ENCODE results near the gene AP2B1.

The AP2B1 gene

GRCh38 chr17:35774499-35774898 lies 187.4 kb downstream of the AP2B1 start:
- TF ChIP-seq CTCF (IDR thresholded peaks at IDR 0.05; ENCODE audit: low read depth, low read length, missing control alignments): no peak
- no peak for DNase-seq (ENCODE audit: extremely low read depth, low read depth)
- no peak overlapping the region for H3K4me3 ChIP-seq (replicated peaks; ENCODE audit: low read depth, low read length)

GRCh38 chr17:35775039-35775438 lies 187.9 kb downstream of the AP2B1 start:
- DNase-seq (ENCODE audit: extremely low read depth, low read depth): no peak
- H3K4me3 ChIP-seq (replicated peaks; ENCODE audit: low read depth, low read length): no peak overlapping the region
- TF ChIP-seq CTCF (IDR thresholded peaks at IDR 0.05; ENCODE audit: low read depth, low read length, missing control alignments): no peak

- H3K4me3 ChIP-seq (replicated peaks; ENCODE audit: low read depth, low read length): no peak overlapping the region
- TF ChIP-seq CTCF (IDR thresholded peaks at IDR 0.05; ENCODE audit: low read depth, low read length, missing control alignments): no peak
- DNase-seq (ENCODE audit: extremely low read depth, low read depth): no peak
These were observed 188.5 kb downstream of the AP2B1 start for GRCh38 chr17:35775583-35775982.

Data from HFF-Myc (cell line).